Measurements from ENCODE around the gene ZNF581.

Gene ZNF581

GRCh38 chr19:55673465-55673864, 30.0 kb downstream of the ZNF581 start (continued):
- TF ChIP-seq HIC1 (tag by site-specific recombination; IDR thresholded peaks at IDR 0.05): peak; percentile 22; the same call in 1 of the 2 replicates
- TF ChIP-seq KLF8 (tag by site-specific recombination; IDR thresholded peaks at IDR 0.05): peak; percentile 73; the same call in 1 of the 2 replicates

- Histone ChIP-seq H3K4me3 (ENCODE audit: low read depth, low read length) (peak overlapping the region; percentile 99), H3K27ac (ENCODE audit: extremely low read depth, low read depth, low read length) (peak overlapping the region; percentile 82), H3K36me3 (ENCODE audit: control insufficient read depth in 2 of 2, insufficient read depth in 1 of 2, low read length in 2 of 2) (peaks cover 18 to 59% of the 10 kb centered on the region in 2 experiments; a peak in 2 of 3 replicates), H3K4me1 (ENCODE audit: control insufficient read depth, insufficient read depth, low read length) (peaks cover 19% of the 10 kb centered on the region), H3K9me3 (ENCODE audit: control insufficient read depth, insufficient read depth, low read depth, low read length) (no peaks in the 10 kb centered on the region)
- ChIA-PET CTCF (interaction anchor here (1.3 to 1.8 kb wide), 2 partner anchors 19 to 26 kb away, joined by 5 to 9 read pairs; partner anchors contain the start of gene CCDC106), POLR2A (interaction anchor here (1.6 to 2.6 kb wide), 3 partner anchors 19 to 30 kb away, joined by 4 to 12 read pairs (median 5); partner anchors contain the start of genes U2AF2 and ZNF581)
- no peak for TF ChIP-seq ZNF362 (tag by site-specific recombination; IDR thresholded peaks at IDR 0.05)
- no peak for TF ChIP-seq ZNF501 (tag by site-specific recombination; IDR thresholded peaks at IDR 0.05)
- no peak for TF ChIP-seq OSR2 (tag by site-specific recombination; IDR thresholded peaks at IDR 0.05)
- TF ChIP-seq ZNF398 (tag by site-specific recombination; IDR thresholded peaks at IDR 0.05): peak; percentile 46
- TF ChIP-seq ZBTB17 (tag by site-specific recombination; IDR thresholded peaks at IDR 0.05): 0 out of 2 replicates have a peak, but pooled peaks have one; percentile 4
- peak; percentile 18; the same call in 1 of the 2 replicates for TF ChIP-seq SP2 (tag by site-specific recombination; IDR thresholded peaks at IDR 0.05)
- no peak for TF ChIP-seq GLI4 (tag by site-specific recombination; IDR thresholded peaks at IDR 0.05)
Measured at GRCh38 chr19:55673889-55674288, 30.4 kb downstream of the ZNF581 start.

- H3K36me3 ChIP-seq (ENCODE audit: control insufficient read depth in 2 of 2, insufficient read depth in 1 of 2, low read length in 2 of 2): peaks cover 18 to 59% of the 10 kb centered on the region in 2 experiments; a peak in 2 of 3 replicates
- H3K27ac ChIP-seq (ENCODE audit: extremely low read depth, low read depth, low read length): peak overlapping the region; percentile 82
- POLR2A ChIA-PET: interaction anchor here (0.6 to 2.6 kb wide), 4 partner anchors 18 to 30 kb away, joined by 3 to 12 read pairs (median 4); partner anchors contain the start of genes U2AF2 and ZNF581
- CTCF ChIA-PET: interaction anchor here (0.6 to 1.8 kb wide), 2 partner anchors 20 to 188 kb away, joined by 3 to 9 read pairs; no protein-coding TSS in a partner anchor
- H3K9me3 ChIP-seq (ENCODE audit: control insufficient read depth, insufficient read depth, low read depth, low read length): no peaks in the 10 kb centered on the region
- no peak for TF ChIP-seq ZNF433 (tag by site-specific recombination; IDR thresholded peaks at IDR 0.05; ENCODE audit: low read depth)
- TF ChIP-seq ZNF335 (tag by site-specific recombination; conservative IDR thresholded peaks at IDR 0.05): peak; percentile 75
- TF ChIP-seq ZIC2 (tag by site-specific recombination; IDR thresholded peaks at IDR 0.05): no peak
- H3K4me3 ChIP-seq (ENCODE audit: low read depth, low read length): peak overlapping the region; percentile 99
- peaks cover 19% of the 10 kb centered on the region for H3K4me1 ChIP-seq (ENCODE audit: control insufficient read depth, insufficient read depth, low read length)
Measured at GRCh38 chr19:55674459-55674840, 31.0 kb downstream of the ZNF581 start.
